Activated naive CD4-positive, alpha-beta T cell treated with anti-CD3 and anti-CD28 coated beads for 36 hours (primary cell): Measurements from ENCODE around the gene DACT1. TPM values are rescaled to one million over a fixed set of nuclear protein-coding genes. Genes with fewer than 3 reads are reported as not detected.

Experiments used
- total RNA-seq, 2 experiments: library from RNA; stranded (reverse); gene quantifications; one replicate each; pipeline ENCODE4 v1.2.3, GENCODE V29; 2021

Gene DACT1
- total RNA-seq, 2 experiments from 2014 or later: 4.0 to 5.2 TPM

Other genes with a start within 250 kb of the DACT1 start
- not detected for gene TOMM20L, start 242.0 kb upstream of the DACT1 start, total RNA-seq
- 10 to 100 TPM; 60.7 to 64.4 TPM for gene TIMM9, start 210.4 kb upstream of the DACT1 start, total RNA-seq
- gene KIAA0586, start 210.2 kb upstream of the DACT1 start, total RNA-seq: 10 to 100 TPM; 40.4 to 41.8 TPM